ENCODE data around the gene NALCN.
"Not testable (repeated sequence)": the region's sequence is repeated elsewhere in the genome, so short reads cannot be mapped to it uniquely, and the experiment has no call there.

The NALCN gene

DNA sequence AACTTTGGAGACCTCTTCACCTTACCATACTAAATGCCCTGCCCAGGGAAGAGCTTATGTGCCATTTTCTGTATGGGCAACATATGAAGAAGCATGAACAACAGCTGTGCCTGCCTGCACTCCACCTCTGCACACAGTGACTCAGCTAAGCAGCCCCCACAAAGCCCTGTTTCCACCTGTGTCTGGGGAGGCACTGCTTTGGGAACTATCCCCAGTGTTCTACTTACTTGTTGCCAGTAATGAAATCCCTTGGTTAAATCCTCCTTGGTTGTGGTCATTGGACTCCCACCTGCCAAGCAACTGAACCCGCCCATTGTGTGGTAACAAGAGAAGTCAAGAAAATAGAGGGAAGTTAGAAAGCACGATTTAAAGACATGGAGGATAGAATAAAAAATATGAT lies 84.6 kb downstream of the NALCN start:
- DNase-seq = no peak

GRCh38 chr13:101327871-101328270 lies 88.4 kb downstream of the NALCN start:
- DNase-seq = no peak

GRCh38 chr13:101326710-101327109 lies 89.6 kb downstream of the NALCN start:
- no peak for DNase-seq

DNA sequence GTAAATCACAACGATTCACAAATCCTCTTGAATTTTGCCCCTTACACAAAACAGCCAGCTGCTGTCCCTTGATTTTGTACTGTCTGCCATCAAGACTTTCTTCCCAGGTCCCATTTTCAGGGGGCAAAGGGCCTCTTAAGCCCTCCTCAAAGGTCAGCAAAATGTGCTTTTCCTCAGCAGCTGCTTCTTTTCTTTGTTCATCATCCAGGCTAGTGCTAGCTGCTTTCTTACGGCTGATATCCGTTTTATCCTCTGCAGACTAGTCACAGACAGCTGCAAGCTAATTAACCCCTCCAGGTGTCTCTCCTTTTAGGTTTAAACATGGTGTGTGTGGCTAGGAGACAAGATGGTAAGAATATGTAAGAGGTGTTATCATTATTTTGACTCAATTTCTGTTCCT lies 90.9 kb downstream of the NALCN start:
- no peak for DNase-seq

DNA sequence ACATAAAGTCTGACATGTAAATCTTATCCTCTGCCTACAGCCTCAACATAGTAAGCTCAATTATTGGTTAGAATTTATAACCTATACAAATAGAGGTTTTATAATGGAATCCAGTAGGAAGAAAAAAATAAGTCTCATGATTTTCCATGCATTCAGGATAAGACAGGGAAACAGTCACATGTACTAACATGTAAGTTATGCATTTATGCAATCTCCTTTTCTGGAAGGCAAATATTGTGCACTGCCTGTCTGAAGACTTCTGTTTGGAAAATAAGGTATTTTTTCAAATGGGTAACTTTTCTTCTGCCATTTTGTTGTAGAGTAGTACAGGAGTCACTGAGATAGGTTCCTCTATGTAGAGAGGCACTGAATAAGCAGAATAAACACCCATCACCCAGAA lies 92.7 kb downstream of the NALCN start:
- no peak for DNase-seq

- no peak for DNase-seq
Measured at GRCh38 chr13:101317986-101318523, 98.3 kb downstream of the NALCN start.

DNA sequence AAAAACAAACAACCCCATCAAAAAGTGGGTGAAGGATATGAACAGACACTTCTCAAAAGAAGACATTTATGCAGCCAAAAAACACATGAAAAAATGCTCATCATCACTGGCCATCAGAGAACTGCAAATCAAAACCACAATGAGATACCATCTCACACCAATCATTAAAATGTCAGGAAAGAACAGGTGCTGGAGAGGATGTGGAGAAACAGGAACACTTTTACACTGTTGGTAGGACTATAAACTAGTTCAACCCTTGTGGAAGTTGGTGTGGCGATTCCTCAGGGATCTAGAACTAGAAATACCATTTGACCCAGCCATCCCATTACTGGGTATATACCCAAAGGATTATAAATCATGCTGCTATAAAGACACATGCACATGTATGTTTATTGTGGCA lies 102.8 kb downstream of the NALCN start:
- not testable (repeated sequence) for DNase-seq

GRCh38 chr13:101309014-101309619 lies 107.2 kb downstream of the NALCN start:
- DNase-seq = no peak

DNA sequence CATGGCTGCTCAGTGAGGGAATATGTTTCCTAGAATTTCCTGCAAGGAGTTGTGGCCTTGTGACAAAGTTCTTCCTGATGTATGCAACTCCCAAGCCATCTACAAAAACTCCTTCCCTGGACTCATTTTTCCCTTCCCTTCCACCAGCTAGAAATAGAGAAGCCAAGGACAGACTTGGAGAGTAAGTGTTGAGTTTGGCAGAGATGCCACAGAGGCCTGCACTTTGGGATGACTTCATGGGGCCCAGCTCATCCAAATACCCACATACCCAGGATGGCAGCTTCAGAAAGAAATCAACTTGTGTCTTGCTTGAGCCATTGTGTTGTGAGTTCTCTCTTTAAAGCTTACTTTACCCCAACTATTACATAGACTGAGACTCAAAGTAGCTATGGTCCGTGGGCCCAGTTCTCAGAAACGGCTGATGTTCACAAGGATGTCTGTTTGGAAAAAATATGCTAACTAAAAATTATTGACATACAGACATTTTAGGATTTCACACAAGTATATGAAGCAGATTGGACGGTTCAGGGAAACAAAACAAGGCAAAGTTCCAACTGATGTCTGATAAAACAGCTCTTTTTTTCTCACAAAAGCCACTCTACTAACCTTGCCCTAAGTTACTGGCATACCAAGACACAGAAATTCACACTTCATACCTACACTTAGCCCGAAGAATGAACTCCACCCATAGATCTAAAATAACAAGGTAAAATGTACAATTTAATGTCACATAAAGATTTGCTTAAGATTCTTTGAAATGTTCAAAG lies 107.9 kb downstream of the NALCN start:
- DNase-seq = no peak

DNA sequence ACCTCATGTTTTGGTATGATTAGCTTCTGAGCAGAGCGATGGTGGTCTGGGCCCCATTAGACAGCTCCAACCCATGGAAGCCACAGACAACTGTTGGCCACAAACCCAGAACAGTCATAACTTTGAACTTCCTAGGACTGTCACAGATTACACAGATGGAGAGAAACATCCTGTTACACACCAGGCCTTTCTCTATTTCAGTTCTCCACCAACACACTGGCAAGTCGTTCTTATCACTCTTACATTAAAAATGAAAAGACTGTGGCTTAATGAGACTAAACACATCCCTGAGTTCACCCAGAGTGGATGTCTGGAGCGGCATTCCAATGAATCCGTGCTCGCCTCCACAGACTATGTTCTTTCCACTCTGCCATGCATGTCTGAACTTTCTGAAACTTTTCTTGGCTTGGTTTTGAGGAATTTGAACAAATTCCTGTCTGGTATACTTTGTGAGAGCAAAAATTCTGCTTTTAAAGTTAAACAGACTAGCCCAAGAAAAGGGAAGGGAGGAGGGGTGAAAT lies 109.1 kb downstream of the NALCN start:
- no peak for DNase-seq

- DNase-seq = no peak
Measured at GRCh38 chr13:101306773-101307172, 109.5 kb downstream of the NALCN start.

DNA sequence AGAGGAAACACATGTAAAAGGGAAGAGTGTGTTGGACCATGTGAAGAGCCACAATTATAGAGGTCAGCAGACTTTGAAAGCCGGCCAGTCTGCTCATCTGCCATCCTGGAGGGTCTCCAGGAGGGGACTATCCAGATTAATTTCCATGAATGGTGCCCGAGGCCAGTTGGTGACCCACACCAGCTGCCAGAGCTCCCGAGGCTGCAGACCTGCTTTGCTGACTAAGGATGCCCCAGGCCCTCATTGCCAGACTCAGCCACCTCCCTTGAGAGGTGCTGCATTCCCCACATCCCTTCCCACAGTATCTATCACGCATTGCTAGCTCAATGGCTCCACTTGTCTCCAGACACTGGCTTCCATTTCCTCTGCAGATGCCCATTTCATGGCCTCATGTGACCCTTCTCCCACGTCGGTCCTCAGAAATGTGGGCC lies 110.3 kb downstream of the NALCN start:
- no peak for DNase-seq

GRCh38 chr13:101303521-101303920 lies 112.8 kb downstream of the NALCN start:
- DNase-seq = no peak

GRCh38 chr13:101301053-101301452 lies 115.3 kb downstream of the NALCN start:
- DNase-seq = no peak

DNA sequence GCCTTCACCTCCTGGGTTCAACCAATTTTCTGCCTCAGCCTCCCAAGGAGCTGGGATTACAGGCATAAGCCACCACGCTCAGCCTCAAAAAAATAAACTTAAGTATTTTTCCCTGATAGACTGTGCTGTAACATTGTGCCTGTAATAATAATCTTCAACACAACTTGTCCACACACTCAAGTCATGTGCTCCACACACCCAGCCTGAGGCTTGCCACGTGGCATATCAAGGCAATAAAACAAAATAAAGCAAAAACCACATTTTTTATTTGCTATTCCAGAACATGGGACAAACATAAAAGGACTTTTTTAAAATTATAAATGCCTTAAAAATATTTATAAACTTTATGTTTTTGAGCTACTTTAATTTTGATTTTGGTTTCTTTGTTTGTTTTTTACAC lies 115.8 kb downstream of the NALCN start:
- no peak for DNase-seq

GRCh38 chr13:101298517-101298916 lies 117.8 kb downstream of the NALCN start:
- DNase-seq = no peak

DNA sequence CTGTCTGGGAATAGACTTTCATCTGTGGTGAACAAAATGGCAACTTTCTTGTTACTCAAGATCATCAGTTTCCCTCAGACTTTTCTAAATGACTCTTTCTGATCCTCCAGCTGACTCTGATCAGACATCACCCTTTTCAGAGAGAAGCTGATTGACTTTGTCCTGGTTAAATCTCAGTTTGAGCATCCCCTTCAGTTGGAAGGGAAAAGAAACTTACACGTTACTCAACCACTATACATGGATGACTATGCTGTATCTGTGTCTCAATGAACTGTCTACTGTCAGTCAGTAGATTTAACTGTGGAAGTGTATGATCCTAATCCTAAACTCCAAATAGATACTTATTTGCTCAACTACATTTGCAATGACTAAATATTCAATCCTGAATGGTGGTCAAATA lies 118.5 kb downstream of the NALCN start:
- DNase-seq = no peak

GRCh38 chr13:101292711-101293110 lies 123.6 kb downstream of the NALCN start:
- no peak for DNase-seq

- DNase-seq = no peak
Measured at GRCh38 chr13:101291646-101292515, 124.4 kb downstream of the NALCN start.

DNA sequence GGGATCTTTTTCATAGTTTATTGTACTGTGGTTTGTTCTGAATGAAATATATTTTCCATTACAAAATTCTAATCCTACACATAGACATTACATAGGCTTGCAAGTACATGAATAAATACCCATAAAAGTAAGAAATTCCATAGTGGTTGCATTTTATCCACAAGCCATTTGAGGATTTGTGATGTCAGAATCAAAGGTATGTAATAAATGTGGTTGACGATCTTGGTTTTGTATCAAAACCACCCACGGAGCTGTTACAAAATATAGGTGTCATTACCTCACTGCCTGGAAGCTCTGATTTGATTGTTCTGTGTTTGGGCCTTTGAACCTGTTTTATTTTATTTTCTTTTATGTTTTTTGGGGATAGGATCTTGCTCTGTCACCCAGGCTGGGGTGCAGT lies 125.1 kb downstream of the NALCN start:
- DNase-seq = no peak

GRCh38 chr13:101289764-101290163 lies 126.5 kb downstream of the NALCN start:
- no peak for DNase-seq

DNA sequence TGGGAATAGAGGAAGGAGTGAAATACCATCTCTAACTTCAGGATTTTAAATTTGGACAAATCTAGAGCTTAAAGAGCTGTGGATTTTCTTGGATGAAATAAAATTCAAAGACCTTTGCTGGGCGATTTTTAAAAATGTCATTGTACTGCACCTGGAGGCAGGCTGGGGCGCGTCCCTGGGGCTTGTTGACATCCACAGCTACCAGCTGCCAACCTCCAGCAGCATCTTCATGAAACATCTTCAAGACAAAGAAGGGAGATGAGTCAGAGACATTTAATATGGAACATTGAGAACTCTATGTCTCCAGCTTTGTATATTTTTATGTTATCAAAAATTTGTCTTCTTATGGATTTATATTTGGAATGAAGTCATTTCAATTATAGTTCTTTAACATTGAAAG lies 132.5 kb downstream of the NALCN start:
- DNase-seq = no peak

- DNase-seq = no peak
Measured at GRCh38 chr13:101272886-101273285, 143.4 kb downstream of the NALCN start.

All from hematopoietic multipotent progenitor cell treated with erythropoietin and hydrocortisone succinate and interleukin-3 and kit ligand, for 6 days (in vitro differentiated cells).